GM18502 (cell line): ENCODE measurements around the gene ZNF407.

Experiments
- ATAC-seq: cut with Tn5 transposase; IDR thresholded peaks from one replicate; pipeline ENCODE4 v1.9.1; 2021; ENCODE audit warnings: mild to moderate bottlenecking; ENCODE audit not compliant: unreplicated experiment, poor library complexity

ZNF407 gene

GRCh38 chr18:74914052-74914591, 316.5 kb downstream of the ZNF407 start:
- ATAC-seq, result no peak

GRCh38 chr18:74914648-74915047, 317.0 kb downstream of the ZNF407 start:
- no peak for ATAC-seq

- no peak for ATAC-seq
Observed at GRCh38 chr18:74916773-74917393, 319.2 kb downstream of the ZNF407 start.

- no peak for ATAC-seq
Observed at GRCh38 chr18:74918276-74918790, 320.7 kb downstream of the ZNF407 start.

- no peak for ATAC-seq
Observed at GRCh38 chr18:74921057-74921820, 323.6 kb downstream of the ZNF407 start.

GRCh38 chr18:74926051-74926450, 328.4 kb downstream of the ZNF407 start:
- no peak for ATAC-seq

- ATAC-seq, result no peak
Observed at GRCh38 chr18:74928194-74928968, 330.7 kb downstream of the ZNF407 start.

- ATAC-seq, result no peak
Observed at GRCh38 chr18:74929110-74929509, 331.4 kb downstream of the ZNF407 start.

- no peak for ATAC-seq
Observed at GRCh38 chr18:74930616-74931015, 332.9 kb downstream of the ZNF407 start.

GRCh38 chr18:74933930-74934329, 336.3 kb downstream of the ZNF407 start:
- no peak for ATAC-seq

GRCh38 chr18:74935434-74935833, 337.8 kb downstream of the ZNF407 start:
- no peak for ATAC-seq

- ATAC-seq, result no peak
Observed at GRCh38 chr18:74936343-74936742, 338.7 kb downstream of the ZNF407 start.

GRCh38 chr18:74937291-74937690, 339.6 kb downstream of the ZNF407 start:
- no peak for ATAC-seq

- ATAC-seq, result no peak
Observed at GRCh38 chr18:74940856-74941255, 343.2 kb downstream of the ZNF407 start.

GRCh38 chr18:74942319-74942910, 344.7 kb downstream of the ZNF407 start:
- ATAC-seq, result peak; percentile 99

GRCh38 chr18:74944676-74945075, 347.0 kb downstream of the ZNF407 start:
- ATAC-seq, result no peak

GRCh38 chr18:74945774-74946545, 348.3 kb downstream of the ZNF407 start:
- no peak for ATAC-seq

- ATAC-seq, result no peak
Observed at GRCh38 chr18:74946646-74947375, 349.1 kb downstream of the ZNF407 start.

GRCh38 chr18:74947417-74947816, 349.7 kb downstream of the ZNF407 start:
- ATAC-seq, result no peak
